Activated CD4-positive, alpha-beta T cell treated with anti-CD3 and anti-CD28 coated beads, Interleukin-2, amount 50 U/mL, for 24 hours (primary cell): ENCODE data around the gene SLC35E1.

Source experiments
- DNase-seq, 2 donors: peaks; one replicate each; pipeline ENCODE4 v3.0.0-alpha.2; 2020; ENCODE audit warnings: low read depth in 1 of 2, low spot score in 1 of 2

The SLC35E1 gene

GRCh38 chr19:16582486-16583261, 10.5 kb upstream of the SLC35E1 start:
- DNase-seq = no peak

- no peak for DNase-seq
Observed at GRCh38 chr19:16581971-16582343, 9.7 kb upstream of the SLC35E1 start.

- no peak for DNase-seq
Observed at GRCh38 chr19:16581145-16581970, 9.1 kb upstream of the SLC35E1 start.

GRCh38 chr19:16579381-16579780, 7.2 kb upstream of the SLC35E1 start:
- DNase-seq = no peak

- DNase-seq = no peak
Observed at GRCh38 chr19:16577531-16577985, 5.3 kb upstream of the SLC35E1 start.

- no peak for DNase-seq
Observed at GRCh38 chr19:16576690-16577530, 4.7 kb upstream of the SLC35E1 start.

GRCh38 chr19:16575861-16576689, 3.9 kb upstream of the SLC35E1 start:
- no peak for DNase-seq

GRCh38 chr19:16575282-16575681, 3.1 kb upstream of the SLC35E1 start:
- DNase-seq = no peak

- DNase-seq = no peak
Observed at GRCh38 chr19:16573925-16574324, 1.7 kb upstream of the SLC35E1 start.

GRCh38 chr19:16573296-16573695, 1.1 kb upstream of the SLC35E1 start:
- no peak for DNase-seq

GRCh38 chr19:16571822-16572331, 338 bp downstream of the SLC35E1 start:
- DNase-seq = no peak

- no peak for DNase-seq
Observed at GRCh38 chr19:16571283-16571682, 932 bp downstream of the SLC35E1 start.

- DNase-seq = no peak
Observed at GRCh38 chr19:16569609-16570320, 2.5 kb downstream of the SLC35E1 start.

- DNase-seq = no peak
Observed at GRCh38 chr19:16566702-16567101, 5.5 kb downstream of the SLC35E1 start.

- DNase-seq = peak in 1 of 2 donors; percentile 54
Observed at GRCh38 chr19:16566161-16566560, 6.1 kb downstream of the SLC35E1 start.

GRCh38 chr19:16564842-16565241, 7.4 kb downstream of the SLC35E1 start:
- DNase-seq = no peak

GRCh38 chr19:16562608-16563025, 9.6 kb downstream of the SLC35E1 start:
- no peak for DNase-seq

- no peak for DNase-seq
Observed at GRCh38 chr19:16561382-16561781, 10.8 kb downstream of the SLC35E1 start.

GRCh38 chr19:16559780-16560276, 12.4 kb downstream of the SLC35E1 start:
- DNase-seq = no peak
